ENCODE measurements around the gene ATXN10.

The ATXN10 gene

GRCh38 chr22:45881524-45881875 is 209.9 kb downstream of the ATXN10 start:
- DNase-seq = no peak

GRCh38 chr22:45882881-45883810 is 211.5 kb downstream of the ATXN10 start:
- no peak for DNase-seq

- no peak for DNase-seq
Measured at GRCh38 chr22:45883811-45884170, 212.2 kb downstream of the ATXN10 start.

GRCh38 chr22:45884201-45885062 is 212.8 kb downstream of the ATXN10 start:
- DNase-seq = no peak

- no peak for DNase-seq
Measured at GRCh38 chr22:45885171-45885840, 213.7 kb downstream of the ATXN10 start.

GRCh38 chr22:45885941-45886395 is 214.3 kb downstream of the ATXN10 start:
- no peak for DNase-seq

GRCh38 chr22:45886540-45886939 is 214.9 kb downstream of the ATXN10 start:
- no peak for DNase-seq

GRCh38 chr22:45887202-45888131 is 215.8 kb downstream of the ATXN10 start:
- no peak for DNase-seq

- DNase-seq = no peak
Measured at GRCh38 chr22:45888221-45889092, 216.8 kb downstream of the ATXN10 start.

- DNase-seq = no peak
Measured at GRCh38 chr22:45889093-45889538, 217.5 kb downstream of the ATXN10 start.

GRCh38 chr22:45889539-45890350 is 218.1 kb downstream of the ATXN10 start:
- DNase-seq = no peak

GRCh38 chr22:45890351-45890635 is 218.7 kb downstream of the ATXN10 start:
- no peak for DNase-seq

GRCh38 chr22:45891021-45891421 is 219.4 kb downstream of the ATXN10 start:
- no peak for DNase-seq

- no peak for DNase-seq
Measured at GRCh38 chr22:45891471-45891995, 219.9 kb downstream of the ATXN10 start.

- DNase-seq = no peak
Measured at GRCh38 chr22:45891996-45892621, 220.5 kb downstream of the ATXN10 start.

GRCh38 chr22:45892681-45893461 is 221.2 kb downstream of the ATXN10 start:
- DNase-seq = no peak

- no peak for DNase-seq
Measured at GRCh38 chr22:45893516-45893915, 221.9 kb downstream of the ATXN10 start.

All from inflammatory macrophage treated with lipopolysaccharide for 1 hour (primary cell).